H9 (cell line): Measurements from ENCODE around the gene H2AZ2. TPM values are rescaled to one million over a fixed set of nuclear protein-coding genes. Genes with fewer than 3 reads are reported as not detected.

ENCODE experiments used
- DNase-seq: peaks from one replicate; pipeline ENCODE4 v3.0.0-alpha.2; 2017
- H2AFZ ChIP-seq: one replicate; pipeline ENCODE4 v1.6.1; 2013; ENCODE audit warnings: mild to moderate bottlenecking, low read length, control low read depth, moderate library complexity
- H2AK5ac ChIP-seq: 2 replicates; pipeline ENCODE4 v1.6.1; 2013; ENCODE audit warnings: low read length, control low read depth, mixed read lengths; ENCODE audit not compliant: insufficient read length
- H2BK120ac ChIP-seq: one replicate; pipeline ENCODE4 v1.6.1; 2013; ENCODE audit warnings: low read depth, mild to moderate bottlenecking, low read length, control low read depth, inconsistent platforms; ENCODE audit not compliant: poor library complexity, severe bottlenecking
- H2BK12ac ChIP-seq: 2 replicates; pipeline ENCODE4 v1.6.1; 2013; ENCODE audit warnings: low read length, control low read depth, mixed read lengths, low read depth; ENCODE audit not compliant: insufficient read length
- H2BK15ac ChIP-seq: 2 replicates; pipeline ENCODE4 v1.6.1; 2013; ENCODE audit warnings: low read depth, low read length, control low read depth
- H2BK20ac ChIP-seq: one replicate; pipeline ENCODE4 v1.6.1; 2013; ENCODE audit warnings: low read depth, mild to moderate bottlenecking, low read length, control low read depth, inconsistent platforms; ENCODE audit not compliant: poor library complexity, severe bottlenecking
- H2BK5ac ChIP-seq: 2 replicates; pipeline ENCODE4 v1.6.1; 2013; ENCODE audit warnings: low read length, control low read depth, mixed read lengths; ENCODE audit not compliant: insufficient read length
- H3K14ac ChIP-seq: 2 replicates; pipeline ENCODE4 v1.6.1; 2013; ENCODE audit warnings: low read length, control low read depth; ENCODE audit not compliant: insufficient read depth
- H3K18ac ChIP-seq: 2 replicates; pipeline ENCODE4 v1.6.1; 2013; ENCODE audit warnings: low read depth, mild to moderate bottlenecking, mixed read lengths, low read length, control low read depth; ENCODE audit not compliant: insufficient read length
- H3K23ac ChIP-seq: 2 replicates; pipeline ENCODE4 v1.6.1; 2013; ENCODE audit warnings: low read length, control low read depth, mixed read lengths, low read depth; ENCODE audit not compliant: insufficient read length
- H3K23me2 ChIP-seq: 2 replicates; pipeline ENCODE4 v1.6.1; 2013; ENCODE audit warnings: low read depth, mild to moderate bottlenecking, mixed read lengths, low read length, control low read depth; ENCODE audit not compliant: insufficient read length, poor library complexity, severe bottlenecking
- H3K27ac ChIP-seq: 2 replicates; pipeline ENCODE4 v1.5.1; 2013; ENCODE audit warnings: low read length, control low read depth, mixed read lengths, low read depth; ENCODE audit not compliant: insufficient read length
- H3K27me3 ChIP-seq: 2 replicates; pipeline ENCODE4 v1.6.1; 2013; ENCODE audit warnings: low read length, control low read depth, inconsistent platforms; ENCODE audit not compliant: insufficient read depth
- H3K4ac ChIP-seq: 2 replicates; pipeline ENCODE4 v1.6.1; 2013; ENCODE audit warnings: low read depth, mild to moderate bottlenecking, control low read depth, inconsistent platforms, low read length, moderate library complexity
- H3K4me1 ChIP-seq: 2 replicates; pipeline ENCODE4 v1.6.1; 2013; ENCODE audit warnings: low read length, control low read depth, inconsistent platforms; ENCODE audit not compliant: insufficient read depth
- H3K4me2 ChIP-seq: 2 replicates; pipeline ENCODE4 v1.6.1; 2013; ENCODE audit warnings: low read length, control low read depth, mixed read lengths; ENCODE audit not compliant: insufficient read length, insufficient read depth
- H3K56ac ChIP-seq: 2 replicates; pipeline ENCODE4 v1.6.1; 2013; ENCODE audit warnings: low read depth, mild to moderate bottlenecking, mixed read lengths, low read length, control low read depth; ENCODE audit not compliant: insufficient read length
- H3K79me1 ChIP-seq: 2 replicates; pipeline ENCODE4 v1.6.1; 2013; ENCODE audit warnings: low read depth, mild to moderate bottlenecking, moderate library complexity, low read length, control low read depth, inconsistent platforms; ENCODE audit not compliant: insufficient read depth, poor library complexity, severe bottlenecking
- H3K79me2 ChIP-seq: 2 replicates; pipeline ENCODE4 v1.6.1; 2013; ENCODE audit warnings: low read length, control low read depth, inconsistent platforms; ENCODE audit not compliant: insufficient read depth
- H3K9ac ChIP-seq: 2 replicates; pipeline ENCODE4 v1.6.1; 2013; ENCODE audit warnings: low read length, control low read depth, mixed read lengths; ENCODE audit not compliant: insufficient read length; ENCODE audit errors: extremely low read depth
- H3K9me3 ChIP-seq: one replicate; pipeline ENCODE4 v1.6.1; 2013; ENCODE audit warnings: low read depth, low read length, inconsistent platforms; ENCODE audit not compliant: control insufficient read depth
- H3T11ph ChIP-seq: one replicate; pipeline ENCODE4 v1.6.1; 2013; ENCODE audit warnings: mild to moderate bottlenecking, low read length, control low read depth, inconsistent platforms
- H4K20me1 ChIP-seq: one replicate; pipeline ENCODE4 v1.6.1; 2013; ENCODE audit not compliant: control insufficient read depth, insufficient read length, insufficient read depth
- H4K5ac ChIP-seq: 2 replicates; pipeline ENCODE4 v1.6.1; 2013; ENCODE audit warnings: low read depth, mild to moderate bottlenecking, mixed read lengths, low read length, control low read depth; ENCODE audit not compliant: insufficient read length
- H4K8ac ChIP-seq: replicated peaks from 2 replicates; pipeline ENCODE4 v1.6.1; 2013; ENCODE audit warnings: low read length, control low read depth, mixed read lengths, low read depth; ENCODE audit not compliant: insufficient read length
- H4K91ac ChIP-seq: 2 replicates; pipeline ENCODE4 v1.6.1; 2013; ENCODE audit warnings: low read depth, mild to moderate bottlenecking, moderate library complexity, mixed read lengths, low read length, control low read depth; ENCODE audit not compliant: insufficient read length
- H3K27ac Mint-ChIP-seq, 3 experiments: 2 replicates in 2 of 3; 3 replicates in 1 of 3; pipeline ENCODE4 v1.8.0; 2020 to 2021; ENCODE audit warnings: mixed read lengths in 3 of 3, mild to moderate bottlenecking in 1 of 3, moderate library complexity in 1 of 3
- H3K27me3 Mint-ChIP-seq: 2 replicates; pipeline ENCODE4 v1.8.0; 2021; ENCODE audit warnings: low read depth, mild to moderate bottlenecking, moderate library complexity, mixed read lengths
- H3K36me3 Mint-ChIP-seq, 3 experiments: 2 replicates in 2 of 3; 3 replicates in 1 of 3; pipeline ENCODE4 v1.8.0; 2020 to 2021; ENCODE audit warnings: low read depth in 3 of 3, mixed read lengths in 3 of 3; ENCODE audit not compliant: insufficient read depth in 1 of 3
- H3K4me1 Mint-ChIP-seq, 2 experiments: 2 replicates each; pipeline ENCODE4 v1.8.0; 2020; ENCODE audit warnings: mixed read lengths in 2 of 2
- H3K4me3 Mint-ChIP-seq, 2 experiments: 2 replicates in 1 of 2; 3 replicates in 1 of 2; pipeline ENCODE4 v1.8.0; 2020 to 2021; ENCODE audit warnings: mild to moderate bottlenecking in 2 of 2, mixed read lengths in 2 of 2, moderate library complexity in 1 of 2
- H3K9me3 Mint-ChIP-seq, 2 experiments: 2 replicates in 1 of 2; 3 replicates in 1 of 2; pipeline ENCODE4 v1.8.0; 2020; ENCODE audit warnings: mild to moderate bottlenecking in 2 of 2, mixed read lengths in 2 of 2, moderate library complexity in 1 of 2
- WGBS: extraction: QIAGEN DNeasy Blood & Tissue Kit; methylation state at CpG from one replicate; pipeline ENCODE4 v1.1.7; 2013; ENCODE audit warnings: missing lambda C conversion rate, low lambda C conversion rate, mixed read lengths; ENCODE audit not compliant: insufficient read length; ENCODE audit errors: extremely low coverage; 5-methylcytosine and 5-hydroxymethylcytosine counted together
- total RNA-seq: library from RNA; stranded (reverse); gene quantifications from 2 replicates; pipeline ENCODE4 v1.2.1, GENCODE V29; 2021
- TF ChIP-seq, protein P1 (sequence below): fragments of 200-600 bp; sonication (generic); conservative IDR thresholded peaks from 3 replicates; pipeline ENCODE4 v1.8.0; 2021; ENCODE audit warnings: antibody characterized with exemption, mild to moderate bottlenecking

The H2AZ2 gene
- total RNA-seq, 1 experiment from 2014 or later = 208 TPM

DNA sequence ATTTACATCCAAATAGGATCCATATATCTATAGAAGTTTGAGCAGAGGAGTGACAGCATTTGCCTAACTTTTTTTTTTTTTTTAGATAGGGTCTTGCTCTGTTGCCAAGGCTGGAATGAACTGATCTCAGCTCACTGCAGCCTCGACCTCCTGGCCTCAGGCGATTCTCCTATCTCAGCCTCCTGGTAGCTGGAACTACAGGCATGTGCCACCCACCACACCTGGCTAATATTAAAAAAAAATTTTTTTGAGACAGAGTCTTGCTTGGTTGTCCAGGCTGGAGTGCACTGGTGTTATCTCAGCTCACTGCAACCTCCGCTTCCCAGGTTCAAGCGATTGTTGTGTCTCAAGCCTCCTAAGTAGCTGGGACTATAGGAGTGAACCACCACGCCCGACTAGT is 36.3 kb downstream of the H2AZ2 start:
- Histone ChIP-seq H3K14ac (no peak overlapping the region), H3K27ac (no peak overlapping the region), H3K23me2 (no peaks in the 10 kb centered on the region), H3K27me3 (no peaks in the 10 kb centered on the region), H3K9me3 (no peaks in the 10 kb centered on the region), H4K8ac (no peak overlapping the region), H3K18ac (no peak overlapping the region), H3K79me1 (no peaks in the 10 kb centered on the region), H3K79me2 (no peaks in the 10 kb centered on the region), H3K23ac (no peak overlapping the region), H3K4me1 (no peaks in the 10 kb centered on the region), H2BK20ac (no peak overlapping the region), H2BK12ac (no peak overlapping the region), H3T11ph (no peak overlapping the region), H3K4ac (no peak overlapping the region), H4K91ac (no peak overlapping the region), H4K20me1 (no peaks in the 10 kb centered on the region), H2BK120ac (no peak overlapping the region), H3K4me2 (no peak overlapping the region), H2BK15ac (no peak overlapping the region), H4K5ac (no peak overlapping the region), H3K9ac (no peak overlapping the region), H3K56ac (no peak overlapping the region), H2AK5ac (no peak overlapping the region), H2BK5ac (no peak overlapping the region), H2AFZ (no peak overlapping the region)
- Mint-ChIP-seq H3K4me1 (no peaks in the 10 kb centered on the region), H3K27ac (no peak overlapping the region), H3K4me3 (no peak overlapping the region), H3K27me3 (no peaks in the 10 kb centered on the region), H3K9me3 (no peaks in the 10 kb centered on the region), H3K36me3 (no peaks in the 10 kb centered on the region)
- TF ChIP-seq, protein P1, sequence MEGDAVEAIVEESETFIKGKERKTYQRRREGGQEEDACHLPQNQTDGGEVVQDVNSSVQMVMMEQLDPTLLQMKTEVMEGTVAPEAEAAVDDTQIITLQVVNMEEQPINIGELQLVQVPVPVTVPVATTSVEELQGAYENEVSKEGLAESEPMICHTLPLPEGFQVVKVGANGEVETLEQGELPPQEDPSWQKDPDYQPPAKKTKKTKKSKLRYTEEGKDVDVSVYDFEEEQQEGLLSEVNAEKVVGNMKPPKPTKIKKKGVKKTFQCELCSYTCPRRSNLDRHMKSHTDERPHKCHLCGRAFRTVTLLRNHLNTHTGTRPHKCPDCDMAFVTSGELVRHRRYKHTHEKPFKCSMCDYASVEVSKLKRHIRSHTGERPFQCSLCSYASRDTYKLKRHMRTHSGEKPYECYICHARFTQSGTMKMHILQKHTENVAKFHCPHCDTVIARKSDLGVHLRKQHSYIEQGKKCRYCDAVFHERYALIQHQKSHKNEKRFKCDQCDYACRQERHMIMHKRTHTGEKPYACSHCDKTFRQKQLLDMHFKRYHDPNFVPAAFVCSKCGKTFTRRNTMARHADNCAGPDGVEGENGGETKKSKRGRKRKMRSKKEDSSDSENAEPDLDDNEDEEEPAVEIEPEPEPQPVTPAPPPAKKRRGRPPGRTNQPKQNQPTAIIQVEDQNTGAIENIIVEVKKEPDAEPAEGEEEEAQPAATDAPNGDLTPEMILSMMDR = no peak
- DNase-seq = no peak
- WGBS = no CpG with 5 or more reads among the region's 6 CpGs
